ENCODE data around the gene CPZ.
"Not testable (repeated sequence)": the region's sequence is repeated elsewhere in the genome, so short reads cannot be mapped to it uniquely, and the experiment has no call there.

CPZ gene

DNA sequence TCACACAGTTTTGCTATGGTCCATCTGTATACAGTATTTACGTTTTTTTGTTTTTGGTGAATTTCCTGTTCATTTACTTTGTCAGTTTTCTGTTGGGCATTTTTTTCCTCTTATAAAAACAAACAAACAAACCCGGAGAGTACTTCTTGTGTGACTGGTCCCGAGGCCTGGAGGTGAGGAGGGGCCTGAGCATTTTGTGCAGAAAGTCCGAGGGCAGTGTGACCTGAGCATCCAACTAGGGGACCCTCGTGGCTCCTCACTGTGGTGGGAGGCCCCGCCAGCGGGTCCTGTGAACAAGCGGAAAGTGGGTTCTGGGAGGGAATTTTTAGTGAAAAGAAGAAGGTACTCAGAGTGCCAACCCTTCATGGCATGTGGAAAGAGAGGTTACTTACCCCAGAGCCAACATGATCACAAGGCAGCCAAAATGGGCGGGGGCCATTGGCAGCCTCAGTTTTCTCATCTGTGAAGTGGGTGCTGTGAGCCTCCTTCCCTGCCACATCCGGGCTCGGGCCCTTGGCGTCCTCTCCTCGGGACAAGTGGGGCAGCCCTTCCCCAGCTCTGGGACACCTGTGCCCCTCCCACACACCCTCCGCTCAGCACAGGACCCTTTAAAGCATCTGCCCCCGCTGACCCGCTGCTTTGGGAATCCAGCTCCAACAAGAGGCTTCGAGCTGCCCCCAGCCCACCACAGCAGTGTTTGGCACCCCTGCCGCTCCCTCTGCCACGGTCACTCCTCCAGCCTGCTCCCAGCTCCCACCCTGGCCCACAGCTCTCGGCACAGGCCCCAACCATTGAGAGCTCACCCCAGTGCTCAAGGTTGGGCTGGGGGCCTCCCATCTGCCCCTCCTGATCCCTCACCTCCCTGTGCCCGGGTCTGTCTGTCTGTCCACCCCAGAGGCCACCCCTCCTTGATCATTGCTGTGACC lies 35.2 kb upstream of the CPZ start:
- FAIRE-seq, result no peak

DNA sequence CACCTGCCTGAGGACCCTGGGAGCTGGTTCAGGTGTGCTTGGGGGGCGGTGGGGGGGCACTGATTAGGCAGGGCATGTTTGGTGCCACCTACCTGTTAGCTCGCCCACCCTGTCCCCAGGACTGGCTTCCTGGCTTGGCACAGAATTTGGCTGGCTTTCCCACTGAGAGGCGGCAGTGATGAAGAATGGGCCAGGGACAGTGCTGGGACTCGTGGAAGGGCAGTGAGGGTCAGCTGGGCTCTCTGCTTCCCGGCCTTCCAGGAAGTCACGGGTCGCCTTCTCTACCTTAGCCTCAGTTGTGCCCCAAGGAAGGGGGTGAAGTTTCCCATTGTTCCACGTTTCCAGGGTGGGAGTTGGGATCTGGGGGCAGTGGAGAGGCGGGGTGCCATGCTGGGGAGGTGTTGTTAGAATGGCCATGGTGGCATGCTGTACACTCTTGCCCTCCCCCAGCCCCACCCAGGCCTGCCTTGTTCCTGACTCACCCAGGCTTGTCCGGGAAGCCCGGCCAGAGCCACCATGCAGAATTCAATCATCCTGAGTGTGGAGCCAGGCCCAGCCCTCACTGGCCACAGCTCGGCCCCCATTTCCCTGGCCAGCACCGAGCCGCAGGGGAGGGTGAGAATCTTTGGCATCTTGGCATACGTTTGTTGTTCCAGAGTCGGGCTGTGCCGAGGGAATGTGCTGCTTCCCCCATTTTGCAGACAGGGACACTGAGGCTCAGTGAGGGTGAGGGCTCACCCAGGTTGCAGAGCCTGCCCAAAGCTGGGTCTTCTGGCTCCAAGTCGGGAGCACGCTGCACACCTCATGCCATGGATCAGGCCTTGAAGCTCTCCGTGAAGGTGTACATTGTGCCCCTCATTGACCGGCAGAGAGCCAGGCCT lies 34.2 kb upstream of the CPZ start:
- no peak for FAIRE-seq

- FAIRE-seq, result no peak
These were observed 33.6 kb upstream of the CPZ start for GRCh38 chr4:8559011-8559410.

- no peak for FAIRE-seq
These were observed 32.9 kb upstream of the CPZ start for GRCh38 chr4:8559524-8560264.

- no peak for FAIRE-seq
These were observed 32.1 kb upstream of the CPZ start for GRCh38 chr4:8560265-8561047.

- no peak for FAIRE-seq
These were observed 28.0 kb upstream of the CPZ start for GRCh38 chr4:8564595-8564994.

DNA sequence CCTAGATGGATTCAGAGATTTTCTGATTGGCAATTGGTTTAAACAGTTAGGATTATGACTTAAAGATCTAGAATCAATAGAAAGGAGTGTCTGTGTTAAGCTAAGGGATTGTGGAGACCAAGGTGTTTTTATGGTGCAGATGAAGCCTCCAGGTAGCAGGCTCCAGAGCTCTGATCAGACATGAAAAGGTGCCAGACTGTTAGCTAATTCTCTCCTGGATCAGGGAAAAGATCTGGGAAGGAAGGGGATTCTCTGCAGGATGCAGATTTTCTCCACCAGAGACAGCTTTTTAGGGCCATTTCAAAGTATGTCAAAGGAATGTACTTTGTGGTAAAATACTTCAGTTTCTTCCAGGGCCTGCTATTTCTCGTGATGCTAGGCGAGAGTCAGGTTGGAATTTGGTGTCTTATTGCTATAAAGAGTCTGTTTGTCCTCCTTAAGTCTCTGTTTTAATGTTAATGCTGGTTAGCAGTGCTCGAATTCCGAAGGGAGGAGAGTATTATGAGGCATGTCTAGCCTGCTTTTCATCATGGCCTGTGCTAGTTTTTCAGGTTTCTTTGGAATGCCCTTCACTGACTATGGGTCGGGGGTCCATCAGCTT lies 24.4 kb upstream of the CPZ start:
- FAIRE-seq, result no peak

- peak; percentile 76 for FAIRE-seq
These were observed 22.4 kb upstream of the CPZ start for GRCh38 chr4:8570201-8570600.

- FAIRE-seq, result no peak
These were observed 20.6 kb upstream of the CPZ start for GRCh38 chr4:8571702-8572685.

DNA sequence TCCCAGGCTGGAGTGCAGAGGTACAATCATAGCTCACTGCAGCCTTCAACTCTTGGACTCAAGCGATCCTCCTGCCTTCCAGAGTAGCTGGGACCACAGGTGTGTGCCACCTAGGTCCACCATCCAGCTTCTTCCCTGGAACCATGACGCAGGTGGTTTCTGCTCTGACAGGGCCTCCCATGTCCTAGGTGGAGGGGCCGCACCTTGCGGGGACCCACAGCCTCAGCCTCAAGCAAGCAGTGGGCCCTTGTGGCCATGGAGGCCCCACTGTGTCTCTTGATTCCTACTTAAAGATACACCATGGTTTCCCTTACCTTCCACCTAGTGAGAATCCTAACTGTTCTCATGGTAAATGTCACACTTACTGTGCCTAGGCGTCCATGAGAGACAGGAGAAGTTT lies 19.3 kb upstream of the CPZ start:
- FAIRE-seq, result no peak

GRCh38 chr4:8574796-8575370 lies 17.7 kb upstream of the CPZ start:
- FAIRE-seq, result no peak

- no peak for FAIRE-seq
These were observed 17.1 kb upstream of the CPZ start for GRCh38 chr4:8575457-8575856.

DNA sequence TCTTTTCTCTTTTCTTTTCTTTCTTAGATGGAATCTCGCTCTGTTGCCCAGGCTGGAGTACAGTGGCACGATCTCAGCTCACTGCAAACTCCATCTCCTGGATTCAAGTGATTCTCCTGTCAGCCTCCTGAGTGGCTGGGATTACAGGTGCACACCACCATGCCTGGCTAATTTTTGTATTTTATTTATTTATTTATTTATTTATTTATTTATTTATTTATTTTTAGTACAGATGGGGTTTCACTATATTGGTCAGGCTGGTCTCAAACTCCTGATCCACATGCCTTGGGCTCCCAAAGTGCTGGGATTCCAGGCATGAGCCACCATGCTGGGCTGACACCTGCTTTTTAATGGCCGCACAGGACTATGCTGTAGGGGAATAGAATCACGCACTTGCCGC lies 16.0 kb upstream of the CPZ start:
- FAIRE-seq, result not testable (repeated sequence)

- FAIRE-seq, result no peak
These were observed 15.5 kb upstream of the CPZ start for GRCh38 chr4:8577046-8577445.

- FAIRE-seq, result no peak
These were observed 14.6 kb upstream of the CPZ start for GRCh38 chr4:8577972-8578371.

- no peak for FAIRE-seq
These were observed 13.8 kb upstream of the CPZ start for GRCh38 chr4:8578717-8579116.

- FAIRE-seq, result no peak
These were observed 12.8 kb upstream of the CPZ start for GRCh38 chr4:8579526-8580320.

- no peak for FAIRE-seq
These were observed 12.1 kb upstream of the CPZ start, which contains the start of gene GPR78 for GRCh38 chr4:8580321-8581093. Gene GPR78 (plus strand): TSS chr4:8580392. CDS start chr4:8580983, 591 bp downstream.
